AG04450 (cell line): ENCODE results near the gene SART1. TPM values are rescaled to one million over a fixed set of nuclear protein-coding genes. Genes with fewer than 3 reads are reported as not detected.
"Not testable (repeated sequence)": the region's sequence is repeated elsewhere in the genome, so short reads cannot be mapped to it uniquely, and the experiment has no call there.

ENCODE experiments used
- CTCF ChIA-PET: fragments of 300-600, 350-600 bp; formaldehyde crosslinking; extraction: SDS; loops from one replicate; lab custom pipeline; 2022; ENCODE audit warnings: antibody characterized with exemption, inconsistent platforms; lab: Charles Lee
- POLR2A ChIA-PET: fragments of 350-600 bp; formaldehyde crosslinking; extraction: SDS; loops from one replicate; lab custom pipeline; 2021; ENCODE audit warnings: antibody characterized with exemption, inconsistent platforms; lab: Yijun Ruan, JAX
- DNase-seq: peaks from one replicate; pipeline ENCODE4 v3.0.0-alpha.2; 2011; ENCODE audit warnings: low read depth, low spot score
- H3K27ac ChIP-seq: one replicate; pipeline ENCODE4 v1.5.1; 2012; ENCODE audit warnings: low read depth, low read length, control low read depth
- H3K27me3 ChIP-seq: one replicate; pipeline ENCODE4 v1.6.0; 2012; ENCODE audit warnings: low read length; ENCODE audit not compliant: control insufficient read depth, insufficient read depth
- H3K4me3 ChIP-seq: 2 replicates; pipeline ENCODE4 v1.5.1; 2011; ENCODE audit warnings: mild to moderate bottlenecking, low read depth, low read length, control low read depth
- H3K9me3 ChIP-seq: 2 replicates; pipeline ENCODE4 v1.5.1; 2012; ENCODE audit warnings: low read length; ENCODE audit not compliant: control insufficient read depth, insufficient read depth
- polyA plus RNA-seq: library from polyadenylated mRNA; depleted of rRNA; stranded (reverse); fragments of >200 nt; gene quantifications from 2 replicates; pipeline ENCODE4 v1.2.3, GENCODE V29; 2011
- TF ChIP-seq, protein P1 (sequence below): IDR thresholded peaks from 2 replicates; pipeline ENCODE4 v1.5.1; 2011; ENCODE audit warnings: low read depth, low read length, control low read depth, inconsistent platforms

Gene SART1
- polyA plus RNA-seq, 1 experiment, result 14.3 TPM

DNA sequence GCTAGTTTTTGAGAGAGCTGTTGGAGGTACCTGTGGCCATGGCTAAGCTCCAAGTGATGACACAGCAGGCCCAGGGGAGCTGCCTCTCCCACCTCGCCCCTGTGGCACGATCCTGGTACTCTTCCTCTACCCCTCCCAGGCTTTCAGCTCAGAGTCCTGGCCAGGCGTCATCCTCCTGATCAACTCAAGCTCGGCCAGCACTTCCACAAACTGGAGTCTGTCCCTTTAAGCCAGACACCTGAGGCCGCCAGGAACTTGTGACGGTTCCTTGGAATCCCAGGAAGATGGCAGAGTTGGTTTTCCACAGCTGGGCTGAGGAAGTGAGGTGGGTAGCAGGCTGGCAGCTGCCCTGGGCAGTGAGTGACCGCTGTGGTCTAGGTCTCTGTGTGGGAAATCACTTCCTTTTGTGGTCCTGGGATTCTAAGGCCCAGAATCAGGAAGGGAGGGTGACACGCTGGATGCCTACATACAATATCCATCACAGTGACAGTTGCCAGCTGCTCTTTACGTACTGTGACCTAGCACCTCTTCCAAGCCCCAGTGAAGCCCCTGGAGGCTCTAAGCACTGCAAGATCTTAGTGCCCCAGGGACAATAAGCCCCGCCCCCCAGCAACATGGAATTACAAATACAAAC lies 47.1 kb downstream of the SART1 start:
- TF ChIP-seq, protein P1, sequence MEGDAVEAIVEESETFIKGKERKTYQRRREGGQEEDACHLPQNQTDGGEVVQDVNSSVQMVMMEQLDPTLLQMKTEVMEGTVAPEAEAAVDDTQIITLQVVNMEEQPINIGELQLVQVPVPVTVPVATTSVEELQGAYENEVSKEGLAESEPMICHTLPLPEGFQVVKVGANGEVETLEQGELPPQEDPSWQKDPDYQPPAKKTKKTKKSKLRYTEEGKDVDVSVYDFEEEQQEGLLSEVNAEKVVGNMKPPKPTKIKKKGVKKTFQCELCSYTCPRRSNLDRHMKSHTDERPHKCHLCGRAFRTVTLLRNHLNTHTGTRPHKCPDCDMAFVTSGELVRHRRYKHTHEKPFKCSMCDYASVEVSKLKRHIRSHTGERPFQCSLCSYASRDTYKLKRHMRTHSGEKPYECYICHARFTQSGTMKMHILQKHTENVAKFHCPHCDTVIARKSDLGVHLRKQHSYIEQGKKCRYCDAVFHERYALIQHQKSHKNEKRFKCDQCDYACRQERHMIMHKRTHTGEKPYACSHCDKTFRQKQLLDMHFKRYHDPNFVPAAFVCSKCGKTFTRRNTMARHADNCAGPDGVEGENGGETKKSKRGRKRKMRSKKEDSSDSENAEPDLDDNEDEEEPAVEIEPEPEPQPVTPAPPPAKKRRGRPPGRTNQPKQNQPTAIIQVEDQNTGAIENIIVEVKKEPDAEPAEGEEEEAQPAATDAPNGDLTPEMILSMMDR, result no peak
- Histone ChIP-seq H3K27ac (no peak overlapping the region), H3K4me3 (no peak overlapping the region), H3K27me3 (peaks cover 3% of the 10 kb centered on the region), H3K9me3 (no peaks in the 10 kb centered on the region; the same call in 1 of the 2 replicates)
- no peak for DNase-seq
- ChIA-PET POLR2A (interaction anchor here (0.6 kb wide), 3 partner anchors 134 to 279 kb away, joined by 3 to 4 read pairs (median 3); no protein-coding TSS in a partner anchor), CTCF (interaction anchor here (1.0 to 2.0 kb wide), 3 partner anchors 14 to 124 kb away, joined by 3 to 9 read pairs (median 6); no protein-coding TSS in a partner anchor)

DNA sequence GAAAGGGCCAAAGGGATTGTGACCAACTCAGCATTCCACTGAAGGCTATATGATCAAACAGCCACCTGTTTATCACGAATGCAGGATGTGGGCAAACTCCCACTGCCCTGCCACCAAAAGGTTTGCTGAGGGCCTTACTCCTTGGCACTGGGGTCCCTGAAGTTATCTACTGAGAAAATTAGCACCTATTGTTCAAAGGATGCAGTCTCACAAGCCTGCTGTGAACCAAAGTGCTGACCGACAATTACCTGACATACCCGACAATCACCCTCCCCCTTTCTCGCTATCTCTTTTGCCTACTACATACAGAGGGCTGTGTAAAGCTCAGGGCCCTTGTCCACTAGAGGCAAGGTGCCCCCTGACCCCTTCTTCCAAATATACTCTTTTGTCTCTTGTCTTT lies 48.5 kb downstream of the SART1 start:
- H3K9me3 ChIP-seq, H3K4me3 ChIP-seq, DNase-seq, POLR2A ChIA-PET, H3K27ac ChIP-seq, H3K27me3 ChIP-seq: not testable (repeated sequence)
- CTCF ChIA-PET, result interaction anchor here (1.0 to 2.0 kb wide), 2 partner anchors 36 to 125 kb away, joined by 3 to 6 read pairs; no protein-coding TSS in a partner anchor

DNA sequence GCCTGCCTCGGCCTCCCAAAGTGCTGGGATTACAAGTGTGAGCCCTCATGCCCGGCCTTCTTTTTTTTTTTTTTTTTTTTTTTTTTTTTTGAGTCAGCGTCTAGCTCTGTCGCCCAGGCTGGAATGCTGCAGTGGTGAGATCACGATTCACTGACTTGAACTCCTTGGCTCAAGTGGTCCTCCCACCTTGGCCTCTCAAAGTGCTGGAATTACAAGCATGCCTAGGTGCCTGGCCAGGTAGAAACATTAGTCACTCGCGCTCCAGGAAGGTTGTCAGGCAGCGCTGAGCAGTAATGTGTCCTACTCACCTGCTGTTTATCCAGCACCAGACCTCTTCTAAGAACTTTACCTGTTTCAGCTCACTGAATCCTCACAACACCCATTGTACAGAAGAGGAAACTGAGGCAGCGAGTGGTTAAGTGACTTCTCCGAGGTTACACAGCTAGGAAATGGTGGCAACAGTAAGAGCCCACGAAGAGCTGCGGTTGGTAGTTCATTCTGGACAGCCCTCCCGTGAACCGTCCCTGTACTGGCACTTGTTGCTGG lies 49.8 kb downstream of the SART1 start:
- ChIA-PET POLR2A (interaction anchor here (0.6 kb wide), 1 partner anchor 42 kb away, joined by 4 read pairs; no protein-coding TSS in a partner anchor), CTCF (interaction anchor here (1.4 to 3.2 kb wide), 2 partner anchors 11 to 34 kb away, joined by 3 to 16 read pairs; no protein-coding TSS in a partner anchor)
- DNase-seq, result no peak
- Histone ChIP-seq H3K27ac (no peak overlapping the region), H3K4me3 (no peak overlapping the region), H3K27me3 (peaks cover 3% of the 10 kb centered on the region), H3K9me3 (no peaks in the 10 kb centered on the region; the same call in 1 of the 2 replicates)
- TF ChIP-seq, protein P1, result no peak

DNA sequence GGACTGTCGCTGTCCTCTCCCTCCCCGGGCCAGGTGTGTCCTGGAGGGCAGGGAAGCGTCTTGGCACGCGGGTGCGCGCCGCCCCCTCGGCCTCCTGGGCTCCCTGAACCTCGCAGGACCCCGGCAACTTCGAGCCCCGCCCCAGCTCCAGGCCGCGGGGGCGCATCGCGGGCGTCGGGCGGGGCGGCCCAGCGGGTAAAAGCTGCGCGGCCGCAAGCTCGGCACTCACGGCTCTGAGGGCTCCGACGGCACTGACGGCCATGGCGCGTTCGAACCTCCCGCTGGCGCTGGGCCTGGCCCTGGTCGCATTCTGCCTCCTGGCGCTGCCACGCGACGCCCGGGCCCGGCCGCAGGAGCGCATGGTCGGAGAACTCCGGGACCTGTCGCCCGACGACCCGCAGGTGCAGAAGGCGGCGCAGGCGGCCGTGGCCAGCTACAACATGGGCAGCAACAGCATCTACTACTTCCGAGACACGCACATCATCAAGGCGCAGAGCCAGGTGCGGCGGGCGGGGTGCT lies 50.3 kb downstream of the SART1 start, which contains the start of gene CST6:
TSS of gene CST6 (plus strand) at position 224 of the 519 bp plus-strand sequence. CDS start at position 261, 37 bp downstream.
- Histone ChIP-seq H3K27ac (no peak within 1 kb of the TSS), H3K9me3 (no peaks in the 10 kb centered on the region; the same call in 1 of the 2 replicates), H3K4me3 (no peak within 1 kb of the TSS), H3K27me3 (peaks cover 3% of the 10 kb centered on the region)
- ChIA-PET POLR2A (interaction anchor here (0.6 kb wide), 1 partner anchor 41 kb away, joined by 4 read pairs; no protein-coding TSS in a partner anchor), CTCF (interaction anchor here (1.4 to 3.2 kb wide), 2 partner anchors 11 to 34 kb away, joined by 3 to 16 read pairs; no protein-coding TSS in a partner anchor)
- no peak for DNase-seq
- TF ChIP-seq, protein P1, result no peak

DNA sequence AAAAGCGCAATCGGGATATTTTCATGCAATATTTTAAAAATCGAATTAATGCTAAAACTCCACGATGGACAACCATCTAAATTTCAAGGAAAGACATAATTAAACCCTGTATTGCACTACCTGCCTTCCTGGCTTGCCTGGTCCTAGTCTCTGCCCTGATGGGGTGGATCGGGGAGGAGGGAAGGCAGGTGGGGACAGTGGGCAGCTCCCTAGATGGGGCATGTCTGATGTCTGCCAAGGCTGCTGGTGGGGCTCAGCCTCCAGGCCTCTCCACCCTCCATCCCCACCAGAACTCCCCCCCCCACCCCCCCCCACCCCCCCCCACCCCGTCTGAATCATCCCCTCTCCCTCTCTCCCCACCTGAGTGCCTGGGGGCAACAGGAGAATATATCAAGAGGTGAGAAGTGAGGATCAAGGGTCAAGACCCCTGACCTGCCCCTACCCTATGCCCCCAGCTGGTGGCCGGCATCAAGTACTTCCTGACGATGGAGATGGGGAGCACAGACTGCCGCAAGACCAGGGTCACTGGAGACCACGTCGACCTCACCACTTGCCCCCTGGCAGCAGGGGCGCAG lies 50.9 kb downstream of the SART1 start:
- H3K27me3 ChIP-seq, result peaks cover 3% of the 10 kb centered on the region
- H3K4me3 ChIP-seq, result no peak overlapping the region
- no peaks in the 10 kb centered on the region; the same call in 1 of the 2 replicates for H3K9me3 ChIP-seq
- no peak for DNase-seq
- H3K27ac ChIP-seq, result no peak overlapping the region
- POLR2A ChIA-PET, result no interaction called here
- CTCF ChIA-PET, result interaction anchor here (3.2 kb wide), 1 partner anchor 10 kb away, joined by 16 read pairs; no protein-coding TSS in a partner anchor
- TF ChIP-seq, protein P1, result no peak
